Measurements from ENCODE around the gene GPR158. TPM values are rescaled to one million over a fixed set of nuclear protein-coding genes. Genes with fewer than 3 reads are reported as not detected.

GPR158 gene
- total RNA-seq, 1 experiment from 2014 or later = 0.24 TPM

- Histone ChIP-seq H2BK20ac (ENCODE audit: low read depth, low read length, poor library complexity, severe bottlenecking) (no peak overlapping the region), H4K91ac (ENCODE audit: insufficient read length, low read depth, low read length) (no peak overlapping the region), H2BK5ac (ENCODE audit: insufficient read length, low read length) (no peak overlapping the region), H4K8ac (replicated peaks; ENCODE audit: insufficient read length, low read depth, low read length) (no peak overlapping the region), H3K79me2 (ENCODE audit: insufficient read depth, low read length) (no peaks in the 10 kb centered on the region), H3K14ac (ENCODE audit: insufficient read depth, low read length) (no peak overlapping the region), H3K27ac (ENCODE audit: insufficient read length, low read depth, low read length) (no peak overlapping the region), H3T11ph (ENCODE audit: low read length) (no peak overlapping the region), H3K4me1 (ENCODE audit: insufficient read depth, low read length) (no peaks in the 10 kb centered on the region), H3K4ac (ENCODE audit: low read depth, low read length) (no peak overlapping the region), H3K23ac (ENCODE audit: insufficient read length, low read depth, low read length) (no peak overlapping the region), H4K5ac (ENCODE audit: insufficient read length, low read depth, low read length) (no peak overlapping the region), H3K79me1 (ENCODE audit: insufficient read depth, low read depth, low read length, poor library complexity, severe bottlenecking) (no peaks in the 10 kb centered on the region), H2BK120ac (ENCODE audit: low read depth, low read length, poor library complexity, severe bottlenecking) (no peak overlapping the region), H3K56ac (ENCODE audit: insufficient read length, low read depth, low read length) (no peak overlapping the region), H3K4me2 (ENCODE audit: insufficient read depth, insufficient read length, low read length) (no peak overlapping the region), H2AK5ac (ENCODE audit: insufficient read length, low read length) (no peak overlapping the region), H3K18ac (ENCODE audit: insufficient read length, low read depth, low read length) (no peak overlapping the region), H3K9ac (ENCODE audit: extremely low read depth, insufficient read length, low read length) (no peak overlapping the region), H3K27me3 (ENCODE audit: insufficient read depth, low read length) (no peaks in the 10 kb centered on the region), H2BK12ac (ENCODE audit: insufficient read length, low read depth, low read length) (no peak overlapping the region), H3K9me3 (ENCODE audit: control insufficient read depth, low read depth, low read length) (no peaks in the 10 kb centered on the region), H4K20me1 (ENCODE audit: control insufficient read depth, insufficient read depth, insufficient read length) (no peaks in the 10 kb centered on the region), H2AFZ (ENCODE audit: low read length) (no peak overlapping the region), H2BK15ac (ENCODE audit: low read depth, low read length) (no peak overlapping the region), H3K23me2 (ENCODE audit: insufficient read length, low read depth, low read length, poor library complexity, severe bottlenecking) (no peaks in the 10 kb centered on the region)
- H3K9me3 Mint-ChIP-seq = peaks cover 2 to 4% of the 10 kb centered on the region in 2 experiments; a peak in 2 of 5 replicates
- no peak for DNase-seq
- no peak overlapping the region for H3K4me3 Mint-ChIP-seq
- TF ChIP-seq CTCF (conservative IDR thresholded peaks at IDR 0.05) = no peak
- H3K27ac Mint-ChIP-seq = no peak overlapping the region
- no peaks in the 10 kb centered on the region for H3K27me3 Mint-ChIP-seq (ENCODE audit: low read depth)
- no peaks in the 10 kb centered on the region for H3K36me3 Mint-ChIP-seq (ENCODE audit: insufficient read depth in 1 of 3, low read depth in 3 of 3)
- H3K4me1 Mint-ChIP-seq = no peaks in the 10 kb centered on the region
- no CpG with 5 or more reads among the region's 1 CpG for WGBS (ENCODE audit: extremely low coverage, insufficient read length, low lambda C conversion rate)
Observed at GRCh38 chr10:25616903-25617592, 442.2 kb downstream of the GPR158 start.
